WTC11 (cell line): ENCODE measurements around the gene PPP1R12B. TPM values are rescaled to one million over a fixed set of nuclear protein-coding genes. Genes with fewer than 3 reads are reported as not detected.
"Not testable (repeated sequence)": the region's sequence is repeated elsewhere in the genome, so short reads cannot be mapped to it uniquely, and the experiment has no call there.

Experiments
- ATAC-seq: fragments of 200-7000 bp; cut with Tn5 transposase; 2 replicates; pipeline ENCODE4 v1.10.0; 2021; ENCODE audit warnings: mild to moderate bottlenecking, moderate library complexity
- CTCF ChIA-PET: fragments of 300-600 bp; sonication (Branson Sonifier 250); formaldehyde crosslinking; loops from one replicate; lab custom pipeline; 2021; ENCODE audit warnings: antibody characterized with exemption; lab: Charles Lee
- POLR2A ChIA-PET: fragments of 350-600 bp; sonication (Branson Sonifier 250); formaldehyde crosslinking; loops from one replicate; lab custom pipeline; 2021; ENCODE audit warnings: antibody characterized with exemption; lab: Charles Lee
- DNase-seq: peaks from one replicate; pipeline ENCODE4 v3.0.0; 2021; ENCODE audit warnings: low spot score
- H3K27ac Mint-ChIP-seq: 2 replicates; pipeline ENCODE4 v1.8.0; 2021; ENCODE audit warnings: mixed read lengths
- H3K27me3 Mint-ChIP-seq: 2 replicates; pipeline ENCODE4 v1.8.0; 2021; ENCODE audit warnings: low read depth, mild to moderate bottlenecking, moderate library complexity, mixed read lengths
- H3K36me3 Mint-ChIP-seq: 2 replicates; pipeline ENCODE4 v1.8.0; 2021; ENCODE audit warnings: mixed read lengths
- H3K4me1 Mint-ChIP-seq: 2 replicates; pipeline ENCODE4 v1.8.0; 2022; ENCODE audit warnings: mixed read lengths
- H3K4me3 Mint-ChIP-seq: 2 replicates; pipeline ENCODE4 v1.8.0; 2021; ENCODE audit warnings: mild to moderate bottlenecking, moderate library complexity, mixed read lengths
- H3K9me3 Mint-ChIP-seq: 2 replicates; pipeline ENCODE4 v1.8.0; 2021; ENCODE audit warnings: mixed read lengths
- ATF6 ChIP-seq: sonication (generic); formaldehyde crosslinking; IDR thresholded peaks from 2 replicates; pipeline ENCODE4 v1.8.1; 2023; ENCODE audit warnings: mild to moderate bottlenecking, missing genetic modification reagents
- CDX4 ChIP-seq: fragments of 250-450 bp; sonication (Bioruptor Pico); IDR thresholded peaks from 2 replicates; pipeline ENCODE4 v1.9.0; 2021; ENCODE audit warnings: moderate library complexity, mild to moderate bottlenecking, inconsistent platforms, borderline replicate concordance
- E2F4 ChIP-seq: sonication (generic); formaldehyde crosslinking; IDR thresholded peaks from 2 replicates; pipeline ENCODE4 v1.8.1; 2022; ENCODE audit warnings: low read depth, mild to moderate bottlenecking, moderate library complexity, missing genetic modification reagents, borderline replicate concordance
- E2F5 ChIP-seq: sonication (generic); formaldehyde crosslinking; IDR thresholded peaks from 2 replicates; pipeline ENCODE4 v1.8.1; 2022; ENCODE audit warnings: mild to moderate bottlenecking, moderate library complexity, missing genetic modification reagents
- ELF4 ChIP-seq: sonication (generic); formaldehyde crosslinking; IDR thresholded peaks from 2 replicates; pipeline ENCODE4 v1.8.1; 2022; ENCODE audit warnings: low read depth, mild to moderate bottlenecking, moderate library complexity, missing genetic modification reagents
- FOXJ3 ChIP-seq: sonication (generic); formaldehyde crosslinking; IDR thresholded peaks from 2 replicates; pipeline ENCODE4 v1.9.0; 2021; ENCODE audit warnings: missing genetic modification reagents, mild to moderate bottlenecking, borderline replicate concordance
- FOXP1 ChIP-seq: sonication (generic); formaldehyde crosslinking; IDR thresholded peaks from 2 replicates; pipeline ENCODE4 v1.8.0; 2022; ENCODE audit warnings: missing genetic modification reagents, mild to moderate bottlenecking, moderate library complexity, borderline replicate concordance
- HMGXB4 ChIP-seq: sonication (generic); formaldehyde crosslinking; IDR thresholded peaks from 2 replicates; pipeline ENCODE4 v1.8.1; 2023; ENCODE audit warnings: mild to moderate bottlenecking, moderate library complexity, missing genetic modification reagents
- IRF2 ChIP-seq: sonication (generic); formaldehyde crosslinking; IDR thresholded peaks from 2 replicates; pipeline ENCODE4 v1.8.0; 2022; ENCODE audit warnings: low read depth, missing genetic modification reagents, borderline replicate concordance
- JUN ChIP-seq: sonication (generic); formaldehyde crosslinking; IDR thresholded peaks from 2 replicates; pipeline ENCODE4 v1.8.0; 2023; ENCODE audit warnings: mild to moderate bottlenecking, missing genetic modification reagents
- NR1H2 ChIP-seq: sonication (generic); formaldehyde crosslinking; IDR thresholded peaks from 2 replicates; pipeline ENCODE4 v1.9.0; 2021; ENCODE audit warnings: mild to moderate bottlenecking, moderate library complexity, missing genetic modification reagents
- SMAD3 ChIP-seq: sonication (generic); formaldehyde crosslinking; IDR thresholded peaks from 2 replicates; pipeline ENCODE4 v1.8.0; 2022; ENCODE audit warnings: missing genetic modification reagents, mild to moderate bottlenecking, borderline replicate concordance
- SP1 ChIP-seq: sonication (generic); formaldehyde crosslinking; conservative IDR thresholded peaks from 2 replicates; pipeline ENCODE4 v1.8.1; 2022; ENCODE audit warnings: missing genetic modification reagents
- TEAD1 ChIP-seq: sonication (generic); formaldehyde crosslinking; IDR thresholded peaks from 2 replicates; pipeline ENCODE4 v1.8.0; 2022; ENCODE audit warnings: mild to moderate bottlenecking, missing genetic modification reagents
- TEAD4 ChIP-seq: sonication (generic); formaldehyde crosslinking; IDR thresholded peaks from 2 replicates; pipeline ENCODE4 v1.8.0; 2022; ENCODE audit warnings: mild to moderate bottlenecking, missing genetic modification reagents
- TP53 ChIP-seq: sonication (generic); formaldehyde crosslinking; IDR thresholded peaks from 2 replicates; pipeline ENCODE4 v1.8.1; 2023; ENCODE audit warnings: mild to moderate bottlenecking, missing genetic modification reagents
- ZBTB21 ChIP-seq: sonication (generic); formaldehyde crosslinking; IDR thresholded peaks from 2 replicates; pipeline ENCODE4 v1.8.1; 2023; ENCODE audit warnings: mild to moderate bottlenecking, missing genetic modification reagents, borderline replicate concordance
- ZBTB43 ChIP-seq: sonication (generic); formaldehyde crosslinking; IDR thresholded peaks from 2 replicates; pipeline ENCODE4 v1.8.1; 2023; ENCODE audit warnings: mild to moderate bottlenecking, missing genetic modification reagents
- ZNF317 ChIP-seq: sonication (generic); formaldehyde crosslinking; IDR thresholded peaks from 2 replicates; pipeline ENCODE4 v1.8.1; 2023; ENCODE audit warnings: low read depth, mild to moderate bottlenecking, moderate library complexity, missing genetic modification reagents, borderline replicate concordance
- ZNF423 ChIP-seq: fragments of 250-450 bp; sonication (Bioruptor Pico); IDR thresholded peaks from 2 replicates; pipeline ENCODE4 v2.1.2; 2022; ENCODE audit warnings: mild to moderate bottlenecking, moderate library complexity
- total RNA-seq: library from RNA; stranded (reverse); gene quantifications from 3 replicates; pipeline ENCODE4 v1.2.3, GENCODE V29; 2021

Gene PPP1R12B
- total RNA-seq, 1 experiment from 2014 or later = 19.2 TPM

- Mint-ChIP-seq H3K27me3 (no peaks in the 10 kb centered on the region), H3K36me3 (no peaks in the 10 kb centered on the region), H3K4me1 (peaks cover 23% of the 10 kb centered on the region), H3K9me3 (no peaks in the 10 kb centered on the region), H3K27ac (no peak overlapping the region), H3K4me3 (no peak overlapping the region)
- ChIA-PET POLR2A (no interaction called here), CTCF (interaction anchor here (0.8 to 4.2 kb wide), 3 partner anchors 9 to 127 kb away, joined by 3 to 21 read pairs (median 8); no protein-coding TSS in a partner anchor)
- no peak for TF ChIP-seq FOXP1 (CRISPR knock-in tag)
- no peak for TF ChIP-seq ZNF423 (CRISPR knock-in tag)
- no peak for TF ChIP-seq NR1H2 (CRISPR knock-in tag)
- TF ChIP-seq SMAD3 (CRISPR knock-in tag) = no peak
- no peak for TF ChIP-seq IRF2 (CRISPR knock-in tag)
- TF ChIP-seq TP53 = no peak
- TF ChIP-seq E2F4 (CRISPR knock-in tag) = no peak
- TF ChIP-seq ZBTB43 (CRISPR knock-in tag) = no peak
- DNase-seq = no peak
- no peak for ATAC-seq
Measured at GRCh38 chr1:202628646-202629215, 280.2 kb downstream of the PPP1R12B start.

- H3K27ac Mint-ChIP-seq, POLR2A ChIA-PET, DNase-seq, H3K27me3 Mint-ChIP-seq, H3K4me3 Mint-ChIP-seq, H3K36me3 Mint-ChIP-seq, H3K9me3 Mint-ChIP-seq, ATAC-seq: not testable (repeated sequence)
- peaks cover 23% of the 10 kb centered on the region for H3K4me1 Mint-ChIP-seq
- CTCF ChIA-PET = interaction anchor here (0.6 to 4.2 kb wide), 4 partner anchors 9 to 90 kb away, joined by 3 to 21 read pairs (median 3); no protein-coding TSS in a partner anchor
Measured at GRCh38 chr1:202629257-202629811, 280.8 kb downstream of the PPP1R12B start.

GRCh38 chr1:202630096-202630495, 281.6 kb downstream of the PPP1R12B start:
- H3K4me3 Mint-ChIP-seq, ATAC-seq, H3K27ac Mint-ChIP-seq, POLR2A ChIA-PET, DNase-seq, H3K27me3 Mint-ChIP-seq, H3K36me3 Mint-ChIP-seq, H3K9me3 Mint-ChIP-seq: not testable (repeated sequence)
- CTCF ChIA-PET = interaction anchor here (1.3 kb wide), 1 partner anchor 12 kb away, joined by 3 read pairs; no protein-coding TSS in a partner anchor
- peaks cover 23% of the 10 kb centered on the region for H3K4me1 Mint-ChIP-seq

- H3K4me3 Mint-ChIP-seq = no peak overlapping the region
- no peak overlapping the region for H3K27ac Mint-ChIP-seq
- H3K36me3 Mint-ChIP-seq = no peaks in the 10 kb centered on the region
- POLR2A ChIA-PET = no interaction called here
- peaks cover 23% of the 10 kb centered on the region for H3K4me1 Mint-ChIP-seq
- CTCF ChIA-PET = interaction anchor here (1.3 to 2.7 kb wide), 3 partner anchors 12 to 88 kb away, joined by 3 to 9 read pairs (median 7); no protein-coding TSS in a partner anchor
- TF ChIP-seq SP1 (CRISPR knock-in tag) = no peak
- no peak for TF ChIP-seq ATF6 (CRISPR knock-in tag)
- TF ChIP-seq ZBTB21 (CRISPR knock-in tag) = no peak
- TF ChIP-seq TEAD4 (CRISPR knock-in tag) = no peak
- TF ChIP-seq TEAD1 (CRISPR knock-in tag) = no peak
- TF ChIP-seq HMGXB4 (CRISPR knock-in tag) = no peak
- TF ChIP-seq E2F5 (CRISPR knock-in tag) = no peak
- no peak for TF ChIP-seq ZNF317 (CRISPR knock-in tag)
- TF ChIP-seq JUN (CRISPR knock-in tag) = no peak
- TF ChIP-seq CDX4 (CRISPR knock-in tag) = no peak
- no peak for TF ChIP-seq ELF4
- TF ChIP-seq FOXJ3 (CRISPR knock-in tag) = no peak
- DNase-seq (no peak), ATAC-seq (no peak)
- H3K9me3 Mint-ChIP-seq = no peaks in the 10 kb centered on the region
- H3K27me3 Mint-ChIP-seq = no peaks in the 10 kb centered on the region
Measured at GRCh38 chr1:202630541-202630940, 282.0 kb downstream of the PPP1R12B start.
